ENCODE results near the gene NCAM1.
A peak's percentile ranks its signal among the peaks of the same experiment; 100 is the strongest.

The NCAM1 gene

DNA sequence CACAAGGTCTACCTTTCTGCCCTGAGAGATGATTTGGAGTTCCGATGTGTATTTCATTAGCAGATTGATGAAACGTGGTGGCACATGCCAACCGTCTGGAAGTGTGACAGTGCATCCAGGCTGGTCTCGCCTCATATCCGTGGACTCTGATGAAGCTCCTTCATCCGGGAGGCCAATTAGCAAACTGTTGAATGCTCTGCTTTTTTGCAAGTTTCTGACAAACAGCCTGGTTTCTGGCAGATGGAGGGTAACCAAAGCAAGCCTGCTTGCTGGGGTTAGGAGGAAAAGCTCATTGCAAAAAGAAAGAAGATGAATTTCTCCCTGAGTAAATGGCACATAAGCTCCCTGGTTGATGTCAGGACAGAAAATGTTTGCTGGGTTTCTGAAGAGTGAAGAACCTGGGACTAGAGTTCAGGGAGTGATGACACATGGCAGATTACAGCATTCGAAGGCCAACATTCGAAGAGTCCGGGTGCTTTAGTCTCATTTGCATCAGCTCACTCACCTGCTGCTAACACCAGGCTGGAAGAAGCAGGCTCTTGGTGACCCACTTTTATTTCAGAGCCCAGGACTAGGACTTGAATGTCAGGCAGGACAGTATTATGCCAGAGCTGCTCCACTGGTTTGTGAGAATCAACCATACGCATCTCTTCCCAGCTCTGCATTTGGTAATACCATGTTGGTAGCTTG is 217.3 kb downstream of the NCAM1 start:
- intact Hi-C loops (cut with DNase I) = no loop called here
- no peak for DNase-seq

DNA sequence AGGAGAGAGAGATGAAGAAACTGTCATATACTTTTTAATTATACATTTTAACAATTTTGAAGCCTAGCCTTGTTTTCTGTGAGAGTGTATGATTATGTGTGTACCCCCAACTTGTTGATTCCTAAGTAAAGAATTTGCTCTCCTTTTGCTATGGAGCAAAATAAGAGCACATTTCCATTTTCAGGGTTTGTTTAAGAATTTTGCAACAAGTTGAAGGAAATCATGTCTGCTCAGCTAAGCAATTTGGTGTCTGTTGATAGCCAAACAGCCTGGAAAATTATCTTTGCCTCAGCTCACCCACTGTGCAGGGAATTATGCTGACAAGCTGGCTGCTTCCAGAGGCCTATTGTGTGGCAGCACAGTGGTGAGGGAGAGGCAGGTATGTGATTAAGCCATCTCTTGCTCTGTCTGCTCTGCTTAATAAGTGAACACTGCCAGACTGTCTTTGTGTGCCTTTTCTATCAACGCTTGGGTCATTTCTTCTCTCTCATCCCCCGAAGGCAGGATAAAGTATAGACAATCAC is 218.0 kb downstream of the NCAM1 start:
- intact Hi-C loops (cut with DNase I) = no loop called here
- peak in 3 of 42 donors; percentile 42 to 49 (median 46) for DNase-seq

DNA sequence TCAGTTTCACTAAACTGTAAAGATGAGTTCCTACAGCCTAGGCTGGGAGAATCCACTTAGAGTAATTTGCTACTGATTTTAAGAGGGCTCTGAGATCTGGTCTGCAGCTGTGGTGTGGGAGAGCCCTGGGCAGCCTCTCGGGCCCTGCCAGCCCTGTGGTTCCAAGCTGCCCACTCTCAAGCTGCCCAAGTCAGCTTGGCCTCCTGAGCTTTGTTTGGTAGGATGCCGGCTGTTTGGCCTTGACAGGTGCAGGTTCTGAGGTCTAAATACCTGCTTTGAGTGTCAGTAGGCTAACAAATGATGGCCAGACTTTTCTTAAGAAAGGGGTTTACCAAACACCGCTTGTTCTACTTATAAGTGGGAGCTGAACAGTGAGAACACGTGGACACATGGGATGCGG is 219.9 kb downstream of the NCAM1 start:
- no peak for DNase-seq
- intact Hi-C loops (cut with DNase I) = no loop called here

DNA sequence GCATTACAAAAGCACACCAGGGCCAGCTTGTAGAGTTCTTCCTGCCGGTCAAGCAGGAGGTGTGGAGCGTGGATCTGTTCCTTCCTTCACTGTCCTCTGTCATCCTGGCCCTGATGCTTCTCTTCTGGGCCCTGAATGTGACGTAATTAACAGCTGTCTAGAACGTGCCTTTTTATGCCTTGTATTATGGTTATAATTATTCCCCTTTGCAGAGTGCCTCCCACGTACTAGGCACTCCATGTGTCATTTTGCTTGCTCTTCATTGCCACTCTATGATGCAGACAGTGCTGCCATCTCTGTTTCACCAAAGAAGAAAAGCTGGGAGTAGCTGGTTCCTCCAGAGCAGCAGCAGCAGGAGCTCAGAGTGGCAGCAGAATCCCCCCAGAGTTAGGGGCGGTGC is 221.1 kb downstream of the NCAM1 start:
- intact Hi-C loops (cut with DNase I) = no loop called here
- DNase-seq = peak in 13 of 42 donors; percentile 29 to 78 (median 45)

DNA sequence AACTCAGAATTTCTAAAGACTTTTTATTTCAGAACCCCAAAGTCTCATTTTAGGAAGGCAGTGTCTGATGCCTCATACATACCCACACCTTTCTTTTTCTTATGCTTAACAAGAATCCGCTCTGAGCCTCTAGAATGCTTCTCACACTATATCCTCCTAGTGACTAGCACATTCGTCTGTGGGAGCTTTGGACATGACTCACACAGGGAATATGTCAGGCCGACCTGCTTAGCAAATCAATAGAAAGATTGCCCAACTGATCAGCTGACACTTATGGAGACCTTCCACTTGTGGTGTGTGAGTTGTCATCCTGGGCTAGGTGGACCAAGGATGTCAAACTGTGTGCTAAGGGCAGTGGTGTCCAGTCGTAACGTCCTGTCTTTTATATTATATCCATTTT is 223.3 kb downstream of the NCAM1 start:
- intact Hi-C loops (cut with DNase I) = no loop called here
- no peak for DNase-seq

DNA sequence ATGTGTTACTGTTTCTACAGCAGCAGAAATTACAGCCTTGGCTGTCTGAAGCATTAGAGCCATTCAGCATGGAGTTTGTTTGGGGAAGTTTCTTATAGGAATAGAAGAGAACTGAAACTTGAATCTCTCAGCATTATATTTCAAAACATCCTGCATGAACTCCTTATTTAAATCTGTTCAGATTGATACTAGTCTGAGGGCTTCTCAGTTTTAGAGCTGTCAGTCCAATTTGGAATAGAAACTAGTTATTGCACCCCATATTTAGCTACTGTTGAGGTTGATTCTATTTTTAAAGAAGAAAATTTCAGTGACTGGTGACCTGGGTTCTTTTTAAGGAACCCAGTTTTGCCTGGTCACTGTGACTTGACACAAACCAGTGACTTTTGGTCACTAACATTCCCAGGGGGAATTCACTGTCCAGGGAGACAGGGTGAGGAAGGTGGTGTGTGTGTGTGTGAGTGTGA is 227.2 kb downstream of the NCAM1 start:
- intact Hi-C loops (cut with DNase I) = no loop called here
- no peak for DNase-seq

DNA sequence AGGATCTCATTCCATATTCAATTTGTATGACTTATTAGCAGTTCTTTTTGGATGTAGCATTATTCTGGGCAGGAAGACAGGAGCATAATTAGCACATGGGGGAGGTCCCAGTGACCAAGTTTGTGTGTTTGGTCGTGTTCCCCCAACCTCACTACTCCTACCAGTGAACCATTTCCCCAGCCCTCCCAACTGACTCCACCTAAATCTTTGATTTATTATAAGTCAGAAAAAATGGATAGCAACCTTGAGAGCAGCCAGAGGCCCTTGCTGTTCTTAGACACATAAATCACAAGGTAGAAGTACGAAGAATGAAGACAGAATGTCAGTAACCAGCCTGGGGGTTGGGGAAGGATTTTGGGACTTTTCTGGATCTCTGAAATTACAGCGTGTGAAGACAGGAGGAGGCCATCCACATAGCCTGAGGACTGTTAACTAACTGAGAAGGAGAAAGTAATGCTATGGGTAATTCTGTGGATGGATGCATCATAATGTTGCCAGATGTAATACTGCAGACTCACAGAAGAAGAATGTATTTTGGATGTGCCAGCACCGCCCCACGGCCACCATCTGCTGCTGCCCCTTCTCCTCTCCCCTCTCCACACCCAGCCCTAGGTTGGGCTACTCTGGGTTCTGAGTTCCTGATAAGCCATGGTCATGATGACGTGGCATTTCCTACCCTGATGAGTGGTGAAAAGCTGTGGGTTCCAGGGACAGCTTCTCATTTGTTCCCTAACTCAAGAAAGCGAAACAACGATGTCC is 228.9 kb downstream of the NCAM1 start:
- intact Hi-C loops (cut with DNase I) = no loop called here
- DNase-seq = peak in 2 of 42 donors; percentile 18 to 60

DNA sequence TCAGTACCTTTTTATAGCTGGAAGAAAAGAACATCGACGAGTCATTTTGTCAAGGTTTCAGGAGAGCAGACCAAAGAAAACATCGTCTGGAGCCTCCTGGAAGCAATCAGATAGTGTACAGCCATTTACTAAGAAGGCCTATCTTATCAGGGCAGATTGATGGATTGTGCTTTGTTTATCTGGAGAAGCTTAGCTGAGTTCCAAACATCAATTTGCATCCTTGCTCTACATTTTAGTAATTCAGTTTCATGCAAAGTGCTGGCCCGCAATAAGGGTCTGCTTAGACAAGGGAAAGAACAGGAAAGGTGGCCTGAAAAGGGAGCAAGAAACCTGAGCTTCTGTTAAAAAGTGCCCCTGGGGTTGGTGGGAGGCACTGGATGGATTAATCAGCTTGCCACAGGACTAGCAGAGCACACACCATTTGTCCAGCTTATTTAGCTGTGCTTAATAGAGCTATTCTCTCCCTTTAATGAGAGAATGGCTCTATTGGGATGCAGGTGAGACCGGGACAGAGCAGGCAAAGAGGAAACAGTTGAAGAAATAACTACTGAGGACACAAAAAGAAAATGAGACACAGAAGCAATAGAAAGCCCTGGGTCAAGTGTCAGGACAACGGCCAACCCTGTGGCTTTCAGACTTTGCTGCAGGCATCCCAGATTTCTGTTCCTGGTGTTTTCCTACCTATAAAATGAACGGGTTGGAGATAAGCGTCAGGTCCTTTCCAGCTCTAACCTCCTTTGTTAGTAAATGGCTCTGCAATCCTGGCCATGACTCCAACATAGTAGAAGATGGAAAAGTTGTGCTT is 231.1 kb downstream of the NCAM1 start:
- intact Hi-C loops (cut with DNase I) = no loop called here
- DNase-seq = no peak

DNA sequence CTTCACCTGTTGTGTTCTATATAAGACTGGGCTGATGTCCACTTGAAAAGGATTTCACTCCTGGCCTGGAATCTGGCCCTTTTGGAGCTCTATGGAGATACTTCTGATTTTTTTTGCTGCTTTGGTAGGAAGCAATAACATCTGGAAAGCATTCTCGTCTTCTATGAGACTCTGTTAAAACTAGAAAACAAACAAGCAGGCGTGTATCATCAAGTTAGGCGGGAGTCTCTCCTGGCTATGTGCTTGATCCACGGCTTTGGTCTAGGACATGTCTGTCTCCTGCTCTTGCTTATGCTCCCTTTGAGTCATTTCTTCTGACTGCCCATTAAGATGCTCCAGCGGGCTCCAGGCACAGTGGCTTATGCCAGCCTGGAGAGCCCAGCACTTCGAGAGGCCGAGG is 231.8 kb downstream of the NCAM1 start:
- no peak for DNase-seq
- intact Hi-C loops (cut with DNase I) = no loop called here

DNA sequence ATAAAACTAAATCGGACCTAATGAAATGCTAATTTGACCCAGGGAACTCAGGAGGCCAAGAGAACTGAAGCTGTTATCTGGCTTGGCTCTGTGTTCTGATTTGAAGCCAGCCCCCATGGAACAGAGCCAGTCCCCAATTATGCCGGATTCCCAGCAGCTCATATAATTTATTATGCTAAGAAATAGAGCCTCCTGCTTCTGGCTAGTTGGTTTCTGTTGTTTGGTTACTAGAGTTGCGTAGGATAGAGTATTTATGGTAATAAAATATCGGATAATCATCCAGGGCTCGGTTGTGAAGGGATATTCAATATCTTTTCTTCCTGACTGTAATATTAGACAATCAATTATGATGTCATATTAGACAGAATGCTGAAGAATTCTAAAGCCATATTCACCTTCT is 232.7 kb downstream of the NCAM1 start:
- intact Hi-C loops (cut with DNase I) = no loop called here
- peak in 3 of 42 donors; percentile 44 to 68 (median 60) for DNase-seq

DNA sequence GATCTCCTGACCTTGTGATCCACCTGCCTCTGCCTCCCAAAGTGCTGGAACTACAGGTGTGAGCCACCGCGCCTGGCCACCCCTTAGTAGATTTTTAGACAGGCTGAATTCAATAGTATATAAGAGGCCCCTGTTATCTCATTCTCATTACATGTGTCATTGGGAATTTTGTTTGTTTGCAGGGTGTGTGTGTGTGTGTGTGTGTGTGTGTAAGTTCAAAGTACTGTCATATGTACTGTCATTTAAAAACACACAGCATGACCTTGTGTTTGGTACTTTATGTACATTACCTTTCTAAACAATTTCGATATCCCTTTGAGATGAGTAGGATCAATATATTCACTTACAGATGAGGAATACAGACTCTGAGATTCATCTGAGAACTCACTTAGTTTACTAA is 234.5 kb downstream of the NCAM1 start:
- intact Hi-C loops (cut with DNase I) = no loop called here
- no peak for DNase-seq

DNA sequence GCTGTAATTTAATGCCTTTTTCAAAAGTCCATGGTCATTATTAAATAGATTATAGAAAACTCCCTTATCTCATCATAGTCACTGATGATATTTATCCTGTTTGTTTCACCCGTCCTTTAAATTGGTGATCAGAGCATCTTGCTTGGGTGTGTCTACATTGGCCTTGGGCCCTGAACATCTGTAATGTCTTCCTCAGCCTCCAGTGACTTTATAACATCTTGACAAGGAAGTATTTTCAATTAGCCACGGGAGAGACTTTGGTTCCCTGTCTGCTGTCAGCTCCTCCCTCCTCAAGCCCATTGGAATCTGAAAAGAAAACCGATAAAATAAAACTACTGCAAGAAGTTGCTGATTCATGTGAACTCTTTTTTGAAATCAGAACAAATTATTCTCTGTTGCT is 236.2 kb downstream of the NCAM1 start:
- no peak for DNase-seq
- intact Hi-C loops (cut with DNase I) = no loop called here

DNA sequence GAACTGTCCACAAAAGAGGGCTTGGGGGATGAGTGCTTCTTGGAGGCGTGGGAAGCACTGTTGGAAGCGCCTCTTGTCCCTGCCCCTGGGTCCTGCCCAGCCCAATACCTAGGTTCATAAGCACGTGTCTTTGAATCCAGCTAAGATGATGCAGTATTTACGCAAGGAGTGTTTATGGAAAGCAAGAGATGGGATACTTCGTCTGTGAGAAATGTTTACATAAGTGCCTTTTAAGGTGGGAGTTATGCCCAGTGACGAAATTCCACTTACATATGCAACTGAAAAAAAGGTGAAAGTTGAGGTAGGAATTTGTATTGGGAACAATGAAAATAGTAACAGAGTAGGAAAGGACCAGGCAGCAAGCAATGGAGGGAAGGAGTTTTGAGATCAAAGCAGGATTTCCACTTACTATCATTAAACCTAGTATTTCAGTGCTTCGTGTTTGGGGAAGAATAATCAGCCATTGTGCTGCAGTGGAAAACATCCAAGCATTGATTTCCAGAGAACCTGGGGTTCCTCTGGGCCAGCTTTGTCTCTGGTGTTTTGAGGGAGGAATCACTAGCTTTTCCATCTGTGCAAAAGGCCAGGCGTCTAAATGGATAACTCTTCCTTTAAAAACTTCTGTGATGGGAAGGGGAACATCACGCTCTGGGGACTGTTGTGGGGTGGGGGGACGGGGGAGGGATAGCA is 237.9 kb downstream of the NCAM1 start:
- intact Hi-C loops (cut with DNase I) = no loop called here
- peak in 19 of 42 donors; percentile 25 to 80 (median 45) for DNase-seq

DNA sequence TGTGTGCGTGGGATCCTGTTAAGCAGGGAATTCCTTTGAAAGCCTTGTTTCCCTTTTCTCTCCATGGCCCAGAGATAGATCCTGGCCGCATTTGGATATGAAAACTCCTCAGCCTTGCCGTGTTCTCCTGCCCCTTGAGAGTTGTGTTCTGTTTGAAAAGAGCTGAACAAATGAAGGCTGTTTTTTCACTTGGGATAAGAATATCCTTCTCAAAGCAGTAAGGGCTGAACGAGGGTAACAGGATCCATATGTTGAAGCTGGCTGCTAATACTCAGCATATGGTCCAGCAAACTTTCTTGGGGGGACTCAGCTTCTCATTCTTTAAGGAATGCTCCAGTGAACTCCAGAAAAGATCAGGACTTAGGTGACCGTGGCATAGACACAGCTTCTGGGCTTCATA is 238.6 kb downstream of the NCAM1 start:
- intact Hi-C loops (cut with DNase I) = no loop called here
- no peak for DNase-seq

DNA sequence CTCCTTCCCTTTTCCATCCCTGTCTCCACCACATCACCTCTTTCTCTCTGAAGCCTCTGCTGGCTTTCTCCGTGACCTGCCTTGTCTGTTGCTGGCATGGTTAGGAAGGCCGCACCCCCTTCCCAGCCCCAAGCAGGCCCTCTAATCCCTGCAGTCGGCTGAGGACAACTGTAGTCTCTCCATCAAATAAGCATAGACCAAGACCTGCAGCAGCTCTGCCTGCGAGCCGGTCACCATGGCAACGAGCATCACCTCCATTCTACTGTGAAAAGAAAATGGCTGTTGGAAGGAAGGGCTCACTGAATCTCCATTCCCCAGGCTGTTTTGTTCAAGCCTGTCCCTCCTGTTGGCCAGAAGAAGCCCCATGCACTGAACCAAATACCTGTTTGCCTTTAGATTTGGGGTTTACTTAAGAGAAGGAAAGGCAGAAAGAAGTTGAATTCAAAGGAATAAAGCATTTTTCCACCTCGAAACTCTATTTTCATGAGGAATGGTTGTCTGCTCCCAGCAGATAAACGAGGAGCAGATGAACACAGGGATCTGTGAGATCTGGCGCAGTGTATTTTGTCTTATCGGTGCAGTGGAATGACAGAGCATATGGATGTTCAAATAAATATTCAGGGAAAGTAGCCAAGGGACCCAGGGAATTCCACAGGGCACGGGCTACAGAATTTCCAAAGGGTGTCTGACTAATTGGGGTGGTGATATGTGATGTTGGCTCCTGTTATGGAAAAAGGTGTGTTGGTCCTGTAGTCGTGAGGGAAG is 240.0 kb downstream of the NCAM1 start:
- intact Hi-C loops (cut with DNase I) = no loop called here

DNA sequence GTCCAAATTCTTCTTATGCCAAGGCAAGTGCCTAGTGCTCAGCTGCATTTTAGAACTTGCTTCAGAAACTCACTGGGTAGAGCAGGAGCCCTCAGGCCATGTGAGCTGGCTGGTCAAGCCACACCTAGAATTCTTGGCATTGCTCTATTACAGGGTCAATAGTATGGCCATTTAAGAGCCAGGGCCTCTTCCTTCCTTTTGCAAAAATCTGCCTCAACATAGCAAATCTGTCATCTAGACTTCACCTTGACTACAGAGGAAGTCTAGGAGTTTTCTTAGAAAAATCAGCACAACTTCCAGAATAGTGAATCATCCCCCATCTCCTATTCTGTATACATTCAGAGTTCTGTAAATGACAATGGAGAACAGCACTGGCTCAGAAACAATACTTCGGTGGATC is 241.2 kb downstream of the NCAM1 start:
- DNase-seq = no peak
- intact Hi-C loops (cut with DNase I) = no loop called here

More for the DNA sequence above, 240.0 kb downstream of the NCAM1 start:
- peak in 40 of 42 donors; percentile 45 to 90 (median 67) for DNase-seq

DNA sequence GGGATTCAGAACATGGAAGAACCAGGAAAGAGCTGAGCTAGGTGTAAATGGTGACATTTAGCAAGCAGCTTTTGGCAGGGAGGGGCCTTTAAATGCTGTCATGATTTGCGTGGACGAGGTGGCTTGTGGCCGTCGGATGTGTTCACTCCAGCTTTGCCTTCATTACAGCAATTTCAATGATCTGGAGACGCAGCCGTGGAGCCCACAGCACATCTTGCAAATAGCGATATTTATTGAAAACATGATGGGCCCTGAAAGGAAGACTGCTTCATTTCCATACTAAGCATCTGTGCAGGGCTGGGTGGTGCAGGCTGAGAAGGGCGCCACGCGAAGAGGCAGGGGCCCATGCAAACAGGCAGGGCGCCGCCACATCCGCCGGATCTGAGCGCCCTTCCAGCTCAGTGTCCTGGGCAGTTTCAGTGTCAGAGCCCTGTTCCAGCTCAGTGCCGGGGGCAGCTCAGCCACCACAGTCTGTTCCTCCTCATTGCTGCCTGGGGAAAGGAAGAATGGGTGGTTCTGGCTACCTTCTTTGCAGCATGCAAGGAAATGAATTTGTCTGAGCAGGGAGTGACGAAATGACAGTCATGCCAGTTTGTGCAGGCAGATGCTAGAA is 242.0 kb downstream of the NCAM1 start:
- DNase-seq = no peak
- intact Hi-C loops (cut with DNase I) = no loop called here

DNA sequence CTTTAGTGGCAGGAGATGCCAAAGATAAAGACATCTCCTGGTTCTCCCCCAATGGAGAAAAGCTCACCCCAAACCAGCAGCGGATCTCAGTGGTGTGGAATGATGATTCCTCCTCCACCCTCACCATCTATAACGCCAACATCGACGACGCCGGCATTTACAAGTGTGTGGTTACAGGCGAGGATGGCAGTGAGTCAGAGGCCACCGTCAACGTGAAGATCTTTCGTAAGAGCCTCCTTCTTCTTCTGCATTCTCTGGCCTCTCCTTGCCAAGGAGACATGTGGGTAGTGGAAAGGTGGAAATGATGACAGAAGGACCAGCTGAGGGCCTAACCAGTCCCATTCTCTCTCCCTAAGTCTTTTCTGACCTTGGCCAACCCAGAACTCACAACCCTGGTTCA is 243.1 kb downstream of the NCAM1 start:
- peak in 20 of 42 donors; percentile 24 to 81 (median 50) for DNase-seq
- intact Hi-C loops (cut with DNase I) = no loop called here
